Epithelial cell of esophagus (primary cell): ENCODE results near the gene FBXL12.

Experiments
- DNase-seq: peaks from one replicate; pipeline ENCODE4 v3.0.0; 2010; ENCODE audit warnings: low read depth
- H3K4me3 ChIP-seq: 2 replicates; pipeline ENCODE4 v1.5.1; 2011; ENCODE audit warnings: mild to moderate bottlenecking, low read length, control low read depth
- CTCF ChIP-seq: IDR thresholded peaks from 2 replicates; pipeline ENCODE4 v1.5.1; 2011; ENCODE audit warnings: low read depth, mild to moderate bottlenecking, low read length, control low read depth, inconsistent platforms; ENCODE audit not compliant: insufficient read depth; ENCODE audit errors: missing control alignments

The FBXL12 gene

GRCh38 chr19:9818734-9819595, at the start of gene FBXL12:
TSS of gene FBXL12 (minus strand) at chr19:9819079. CDS start at chr19:9818813, 266 bp downstream.
- H3K4me3 ChIP-seq, result peak within 1 kb of the TSS; percentile 95
- TF ChIP-seq CTCF, result no peak
- DNase-seq, result peak; percentile 100

GRCh38 chr19:9865732-9866501, 47.0 kb upstream of the FBXL12 start:
- TF ChIP-seq CTCF, result no peak
- no peak for DNase-seq
- H3K4me3 ChIP-seq, result no peak overlapping the region

GRCh38 chr19:9863759-9864158, 44.9 kb upstream of the FBXL12 start:
- DNase-seq, result no peak

GRCh38 chr19:9862938-9863337, 44.1 kb upstream of the FBXL12 start:
- no peak for DNase-seq
- no peak overlapping the region for H3K4me3 ChIP-seq
- no peak for TF ChIP-seq CTCF

More at GRCh38 chr19:9863759-9864158, 44.9 kb upstream of the FBXL12 start:
- no peak for TF ChIP-seq CTCF
- no peak overlapping the region for H3K4me3 ChIP-seq

- no peak overlapping the region for H3K4me3 ChIP-seq
- no peak for TF ChIP-seq CTCF
- no peak for DNase-seq
Observed at GRCh38 chr19:9861503-9861902, 42.6 kb upstream of the FBXL12 start.

- H3K4me3 ChIP-seq, result no peak overlapping the region
- no peak for DNase-seq
- no peak for TF ChIP-seq CTCF
Observed at GRCh38 chr19:9860407-9860806, 41.5 kb upstream of the FBXL12 start.
